Ovary (tissue), 3 donors: Measurements from ENCODE around the gene TSGA10.

Source experiments
- CTCF ChIP-seq, 3 donors: fragments of 450-650 bp in 2 of 3; fragments of 200-600 bp in 1 of 3; IDR thresholded peaks; one replicate each; pipeline versions ENCODE4 v1.5.1 to v1.8.0; 2016 to 2022; ENCODE audit warnings: antibody characterized with exemption in 3 of 3, mild to moderate bottlenecking in 1 of 3
- EP300 ChIP-seq: sonication (generic); formaldehyde crosslinking; IDR thresholded peaks from one replicate; pipeline ENCODE4 v1.6.1; 2017; ENCODE audit warnings: antibody characterized with exemption
- POLR2A ChIP-seq: fragments of 450-650 bp; IDR thresholded peaks from one replicate; pipeline ENCODE4 v1.6.1; 2017; ENCODE audit warnings: antibody characterized with exemption, mild to moderate bottlenecking, moderate library complexity
- donor health status: DM: no; HTN: no; CAD: no.

GRCh38 chr2:98959810-98960507 is 194.8 kb downstream of the TSGA10 start:
- TF ChIP-seq CTCF (IDR thresholded peaks at IDR 0.05) (no peak), POLR2A (no peak), EP300 (no peak)
